MM.1S (cell line): Measurements from ENCODE around the gene KRTAP5-7.

ENCODE experiments used
- CTCF ChIP-seq: fragments of 300-600 bp; sonication (generic); IDR thresholded peaks from 2 replicates; pipeline ENCODE4 v1.5.1; 2016; ENCODE audit warnings: antibody characterized with exemption, low read length, mixed read lengths
- EZH2phosphoT487 ChIP-seq: fragments of 300-600 bp; sonication (generic); IDR thresholded peaks from 2 replicates; pipeline ENCODE4 v1.6.1; 2018; ENCODE audit warnings: antibody characterized with exemption, low read length

- TF ChIP-seq CTCF (no peak), EZH2phosphoT487 (no peak)
These were observed 31.5 kb upstream of the KRTAP5-7 start for GRCh38 chr11:71495286-71496230.
